HG02943 (cell line): ENCODE measurements around the gene CCDC102A.

Experiments
- ATAC-seq: cut with Tn5 transposase; IDR thresholded peaks from one replicate; pipeline ENCODE4 v1.9.1; 2021; ENCODE audit warnings: mild to moderate bottlenecking, low read depth, moderate library complexity; ENCODE audit not compliant: unreplicated experiment

CCDC102A gene

DNA sequence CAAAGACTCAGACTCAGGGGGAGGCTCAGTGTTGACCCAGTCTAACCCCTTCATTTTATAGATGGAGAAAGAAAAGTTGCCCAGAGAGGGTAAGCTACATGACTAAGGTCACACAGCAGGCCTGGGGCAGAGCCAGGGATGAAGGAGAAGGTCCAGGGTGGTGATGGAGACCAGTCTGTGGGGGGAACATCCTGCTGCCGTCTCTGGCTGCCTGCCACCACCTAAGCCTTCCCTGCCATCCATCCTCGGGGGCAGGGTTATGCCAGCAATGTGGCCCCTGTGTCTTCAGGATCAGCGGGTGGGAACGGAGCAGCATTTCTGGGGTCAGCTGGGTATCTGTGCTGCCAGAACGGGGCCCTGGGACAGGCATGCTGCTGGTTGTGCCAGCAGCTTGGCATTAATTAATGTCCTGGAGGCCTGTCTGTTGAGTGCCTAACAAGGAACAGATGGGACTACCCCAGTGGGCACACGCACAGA, 55.6 kb downstream of the CCDC102A start:
- no peak for ATAC-seq

DNA sequence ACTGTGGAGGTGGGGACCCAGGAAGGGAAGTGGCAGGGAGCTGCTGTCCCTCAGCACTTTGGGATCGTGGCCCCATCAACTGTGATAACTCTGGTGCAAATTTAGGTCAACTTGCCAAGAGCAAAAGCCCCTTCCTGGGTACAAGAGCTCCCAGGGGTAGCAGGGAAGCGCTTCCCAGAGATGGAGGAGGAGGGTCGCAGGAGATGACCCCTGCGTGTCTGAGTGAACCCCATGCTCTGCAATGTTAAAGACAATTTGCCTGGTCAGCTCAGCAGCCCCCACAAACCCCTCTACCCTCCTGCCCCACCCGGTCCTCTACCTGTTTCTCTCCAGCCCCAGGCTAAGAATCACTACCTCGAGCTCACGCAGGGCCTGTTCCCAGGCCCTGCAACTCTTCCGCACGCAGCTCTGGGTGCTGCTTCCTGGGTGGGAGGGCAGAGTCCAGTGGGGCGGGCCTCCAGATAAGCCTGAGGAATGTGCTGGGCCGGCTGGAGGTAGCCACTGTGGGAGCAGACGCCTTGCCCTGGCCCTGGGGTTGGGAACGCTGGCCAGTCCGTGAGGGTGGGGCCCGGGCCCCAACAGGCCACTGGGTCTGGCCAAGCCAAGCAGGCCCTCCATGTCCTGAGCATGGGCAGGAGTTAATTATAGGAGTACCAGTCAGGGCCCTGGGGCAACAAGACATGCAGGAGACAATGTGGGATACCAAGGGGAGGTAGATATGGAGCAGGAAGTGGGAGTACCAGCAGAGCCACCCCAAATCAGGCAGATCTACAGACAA, 56.2 kb downstream of the CCDC102A start:
- ATAC-seq, result no peak

DNA sequence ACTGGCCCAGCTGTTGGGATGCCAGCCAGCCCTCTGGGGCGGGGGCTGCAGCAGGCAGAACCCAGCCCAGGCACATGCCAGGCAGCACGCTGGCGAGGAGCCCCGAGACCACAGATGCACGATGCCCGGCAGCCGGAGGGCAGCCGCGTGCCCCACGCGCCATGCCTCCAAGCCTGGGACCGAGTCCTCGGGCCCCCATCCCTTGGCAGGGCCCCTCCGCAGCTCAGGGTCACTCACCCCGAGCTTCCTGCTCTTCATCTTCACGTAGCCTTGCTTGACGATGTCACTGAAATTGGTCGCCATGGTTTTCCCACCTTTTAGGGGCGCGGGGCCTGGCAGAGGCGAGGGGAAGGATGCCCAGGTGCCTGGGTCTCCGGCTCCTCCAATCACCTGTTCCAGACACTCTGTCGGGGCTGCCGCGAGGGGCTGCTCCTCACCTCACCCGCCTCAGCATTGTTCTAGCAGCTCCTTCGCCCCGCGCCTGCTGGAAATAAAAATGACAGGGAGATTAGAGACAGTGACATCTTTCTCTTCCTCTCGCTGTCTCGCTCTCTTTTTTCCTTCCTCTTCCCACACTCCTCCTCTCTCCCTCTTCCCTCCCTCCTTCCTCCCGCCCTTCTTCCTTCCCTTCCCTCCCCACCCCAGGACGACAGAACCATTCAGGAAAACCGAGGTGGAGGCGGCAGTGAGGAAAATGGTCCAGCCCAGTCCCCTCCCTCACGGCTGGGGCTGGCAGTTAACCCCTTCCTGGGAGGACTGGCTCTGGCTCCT, 57.0 kb downstream of the CCDC102A start:
- no peak for ATAC-seq

DNA sequence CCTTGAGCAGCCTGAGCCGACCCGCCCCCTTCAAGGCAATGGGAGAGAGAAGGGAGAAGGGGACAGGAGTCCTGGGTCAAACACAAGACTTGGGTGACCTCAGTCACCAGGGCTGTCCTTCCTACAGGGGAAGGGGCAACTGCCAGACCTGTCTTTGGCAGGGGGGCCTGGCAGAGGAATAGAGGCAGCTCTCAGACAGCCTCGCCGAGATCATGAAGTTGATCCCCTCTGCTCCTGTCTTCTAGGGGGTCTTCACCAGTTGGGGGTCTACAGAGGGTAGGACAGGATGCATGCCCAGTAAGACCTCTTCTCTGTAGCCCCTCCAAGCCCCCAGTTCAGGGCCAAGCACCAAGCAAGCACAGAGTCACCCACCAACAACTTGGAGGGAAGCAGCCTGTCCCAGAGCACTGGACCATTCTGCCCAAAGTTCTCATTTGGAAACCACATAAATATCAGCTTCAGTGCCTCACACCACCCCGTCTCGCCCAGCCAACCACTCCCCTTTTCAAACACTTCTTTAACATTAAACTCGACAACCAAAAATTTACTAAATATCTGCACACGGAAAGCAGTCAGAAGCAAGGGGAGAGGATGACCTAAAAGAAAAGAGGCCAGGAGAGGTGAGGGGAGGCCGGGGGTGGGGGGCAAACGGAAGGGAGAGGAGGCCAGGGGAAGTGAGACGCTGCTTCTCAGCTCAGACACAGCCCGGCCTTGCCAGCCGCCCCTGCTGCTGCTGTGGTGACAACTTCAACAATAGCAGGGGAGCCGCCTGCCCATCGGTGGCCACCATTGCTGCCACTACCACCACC, 57.8 kb downstream of the CCDC102A start:
- ATAC-seq, result no peak

DNA sequence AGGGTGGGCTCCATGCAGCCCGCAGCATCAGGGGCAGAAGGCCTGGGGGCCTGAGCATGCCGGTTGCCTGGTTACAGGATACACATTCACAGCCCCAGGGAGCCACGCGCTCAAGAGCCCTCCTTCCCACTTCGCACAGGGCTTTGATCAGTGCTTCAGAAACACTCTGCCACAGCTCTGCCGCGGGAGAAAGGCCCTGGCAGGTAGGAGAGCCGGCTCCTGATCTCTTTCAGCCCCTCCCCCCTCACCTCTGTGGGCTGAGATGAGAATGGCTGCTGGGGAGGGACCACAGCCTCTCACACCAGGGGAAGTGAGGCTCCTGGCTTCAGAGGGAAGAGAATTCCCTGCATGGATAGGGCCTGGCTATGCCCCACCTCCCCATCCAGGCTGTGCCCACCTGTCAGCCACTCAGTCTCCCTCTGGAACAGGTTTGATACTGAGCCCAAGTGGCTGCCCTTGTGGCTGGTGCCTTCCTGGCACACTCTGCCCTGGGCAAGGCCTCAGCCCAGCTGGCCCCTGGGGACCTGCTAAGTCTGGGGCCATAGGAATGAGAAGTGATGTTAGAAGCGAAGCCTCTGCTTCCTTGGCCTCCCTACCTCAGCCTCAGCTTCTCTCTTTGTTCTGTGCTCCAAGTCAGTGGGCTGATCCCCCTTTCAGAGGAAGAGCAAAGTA, 58.7 kb downstream of the CCDC102A start:
- ATAC-seq, result no peak

DNA sequence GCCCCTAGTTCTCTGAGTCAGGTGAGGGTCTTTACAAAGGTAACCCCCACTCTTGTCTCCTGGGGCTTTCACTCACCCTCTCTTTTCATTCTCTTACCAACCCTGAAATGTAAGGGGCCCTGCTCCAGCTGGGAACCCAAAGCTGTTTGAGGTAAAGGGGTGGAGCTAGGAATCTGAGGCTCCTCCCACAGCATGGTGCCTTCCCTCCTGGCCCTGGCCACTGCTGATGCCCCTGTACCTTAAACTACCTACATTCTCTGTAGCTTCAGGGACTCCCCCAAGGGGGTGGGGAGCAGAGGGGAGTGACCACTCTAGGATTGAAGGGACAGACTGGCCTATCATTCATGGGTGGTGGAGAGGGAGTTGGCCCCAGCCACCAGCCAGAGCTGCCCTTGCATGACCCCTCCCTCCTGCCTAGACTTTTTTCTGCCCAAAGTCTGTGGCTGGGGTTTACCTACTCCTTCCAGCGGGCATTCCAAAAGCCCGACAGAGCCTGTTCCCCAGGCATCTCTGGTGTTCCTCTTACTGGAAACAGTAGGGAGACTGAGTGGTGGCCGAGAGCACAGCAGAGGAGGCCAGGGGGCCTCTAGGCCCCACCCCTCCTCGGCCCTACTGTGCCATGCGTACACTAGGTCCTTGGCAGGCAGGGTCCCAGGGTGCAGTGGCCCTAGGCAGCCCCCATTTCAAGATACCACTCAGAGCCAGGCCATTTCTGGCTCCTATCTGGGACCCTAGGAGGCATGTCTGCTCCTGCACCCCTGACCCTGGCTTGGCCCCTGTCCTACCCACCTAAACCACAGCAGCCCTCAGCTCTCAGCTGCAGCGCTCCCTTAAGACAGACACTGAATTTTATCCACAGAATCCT, 59.6 kb downstream of the CCDC102A start:
- ATAC-seq, result no peak

DNA sequence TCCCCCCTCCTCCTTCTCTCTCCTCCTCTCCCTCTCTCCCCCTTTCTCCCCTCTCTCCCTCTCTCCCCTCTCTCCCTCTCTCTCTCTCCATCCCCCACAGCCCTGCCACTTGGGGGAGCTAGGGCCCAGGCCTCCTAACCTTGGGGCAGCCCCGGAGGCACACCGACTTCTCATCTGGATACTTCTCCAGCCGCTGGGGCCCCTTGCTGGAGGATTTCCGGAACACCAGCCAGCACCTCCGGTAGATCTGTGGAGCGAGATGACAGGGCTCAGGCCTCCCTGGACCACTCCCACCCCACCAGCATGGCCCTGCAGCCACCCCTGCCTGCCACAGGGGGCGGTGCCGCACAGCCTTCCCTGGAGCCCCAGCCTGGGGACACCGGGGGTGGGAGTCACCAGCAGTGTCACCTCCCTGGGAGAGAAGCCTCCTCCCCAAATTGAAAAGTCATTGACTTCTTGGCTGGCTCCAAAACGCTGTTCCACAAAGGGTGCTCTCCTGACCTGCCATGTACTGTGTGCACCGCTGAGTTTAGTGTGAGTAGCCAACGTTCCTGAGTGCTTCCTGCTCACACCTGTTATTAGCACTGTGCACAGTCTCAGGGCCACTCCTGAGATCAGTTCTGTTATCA, 60.5 kb downstream of the CCDC102A start:
- peak; percentile 62 for ATAC-seq

DNA sequence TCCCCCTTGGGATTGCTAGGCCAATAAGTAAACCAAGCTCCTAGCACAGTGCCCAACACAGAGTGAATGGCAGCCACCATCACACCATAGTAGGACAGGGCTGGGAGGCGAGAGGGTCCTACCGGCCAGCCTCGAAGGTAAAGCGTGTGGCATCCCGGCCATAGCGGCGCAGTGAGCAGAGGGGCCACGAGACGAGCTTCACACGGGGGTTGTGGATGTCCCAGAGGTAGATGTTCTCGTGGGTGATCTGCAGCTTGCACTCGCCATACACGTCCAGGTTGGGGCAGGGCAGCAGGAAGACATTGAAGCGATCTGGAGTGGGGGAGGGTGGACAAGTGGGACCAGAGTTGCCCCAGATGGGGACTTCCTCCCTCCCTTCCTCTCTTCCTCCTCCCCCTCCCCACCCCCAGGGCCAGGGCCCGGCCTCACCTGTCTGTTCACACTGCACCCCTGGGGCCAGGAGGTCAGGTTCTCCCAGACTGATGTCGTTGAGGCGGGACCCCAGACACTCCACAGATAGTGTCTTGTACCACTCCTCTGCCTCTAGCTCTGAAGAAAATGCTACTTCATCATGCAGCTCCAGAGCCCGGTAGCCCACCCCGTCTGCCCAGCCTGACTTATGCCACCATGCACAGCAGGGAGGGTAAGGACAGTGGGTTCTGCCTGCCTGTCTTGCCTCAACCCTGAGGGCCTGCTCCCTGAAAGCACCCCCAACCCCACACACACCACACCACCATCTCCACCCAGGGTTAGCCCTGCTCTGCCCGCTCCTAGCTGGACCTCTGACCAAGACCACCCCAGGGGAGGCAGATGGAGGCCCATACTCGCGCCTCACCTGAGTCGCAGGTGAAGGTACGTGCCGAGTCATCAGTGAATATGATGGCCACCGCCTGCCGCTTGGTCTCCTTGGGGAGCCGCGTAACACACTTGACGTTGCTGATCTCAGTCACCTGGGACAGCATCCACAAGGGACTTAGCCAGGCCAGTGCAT, 61.4 kb downstream of the CCDC102A start:
- no peak for ATAC-seq

DNA sequence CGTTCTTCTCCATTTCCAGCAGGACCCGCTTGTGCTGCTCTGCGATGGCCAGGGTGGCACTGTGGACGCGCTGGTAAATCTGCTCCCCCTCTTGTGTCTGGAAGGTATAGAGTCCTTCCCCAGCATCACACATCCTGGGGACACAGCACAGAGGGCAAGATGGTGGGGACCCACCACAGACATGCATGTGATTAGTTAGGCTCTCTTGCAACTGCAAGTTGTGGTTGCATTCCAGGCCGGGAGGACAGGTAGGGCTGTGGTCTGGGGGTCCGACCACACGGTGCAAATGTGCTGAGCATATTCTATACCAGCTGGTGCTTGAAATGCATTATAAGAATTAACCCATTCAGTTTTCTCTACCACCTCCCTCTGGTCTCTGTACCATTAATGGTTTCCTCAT, 62.5 kb downstream of the CCDC102A start:
- ATAC-seq, result no peak

DNA sequence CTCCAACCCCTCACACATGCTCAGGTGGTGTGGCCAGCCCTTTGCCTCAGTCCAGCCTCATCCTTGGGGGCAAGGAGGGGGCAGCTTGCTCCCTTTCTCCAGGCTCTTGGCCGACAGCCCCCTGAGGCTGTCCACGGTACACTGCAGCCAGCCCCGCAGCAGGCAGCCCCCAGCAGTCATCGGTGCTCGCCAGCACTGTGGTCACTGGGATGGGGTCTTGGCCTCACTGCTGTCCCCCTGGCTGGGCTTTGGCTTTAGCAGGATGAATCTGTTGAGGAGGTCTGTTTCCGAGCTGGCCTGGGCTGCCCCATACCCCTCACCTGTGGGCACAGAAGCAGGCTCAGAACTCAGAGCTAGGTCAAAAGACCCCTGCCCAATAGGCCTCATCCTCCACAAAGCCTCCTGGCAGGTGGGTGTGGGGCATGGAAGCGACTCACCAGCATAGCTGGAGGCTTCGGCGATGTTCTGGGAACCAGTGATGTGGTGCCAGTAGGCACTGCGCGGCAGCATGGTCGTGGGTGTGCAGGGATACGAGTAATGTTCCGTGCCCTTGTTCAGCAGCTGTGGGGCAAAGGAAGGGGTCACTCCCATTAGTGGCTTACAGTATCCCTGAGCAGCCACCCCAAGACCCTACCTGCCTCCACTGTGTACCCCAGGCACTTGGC, 63.1 kb downstream of the CCDC102A start:
- ATAC-seq, result no peak

DNA sequence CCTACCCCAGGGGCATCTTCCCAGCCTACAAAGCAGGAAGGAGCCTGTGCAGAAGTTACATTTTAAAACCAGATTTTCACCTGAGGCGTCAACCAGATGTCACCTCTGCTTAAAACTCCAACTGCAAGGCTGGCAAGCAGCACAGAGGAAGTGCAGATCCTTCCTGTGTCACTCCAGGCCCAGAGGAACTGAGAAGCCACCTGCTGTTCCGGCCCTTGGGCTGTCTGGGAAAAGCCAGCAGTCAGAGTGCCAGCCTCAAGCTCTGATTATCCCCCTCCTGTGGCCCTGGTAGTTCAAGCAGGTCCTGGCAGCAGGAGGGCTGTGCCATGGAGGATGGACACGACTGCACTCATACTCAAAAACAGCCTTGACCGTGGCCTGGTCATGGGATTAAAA, 63.7 kb downstream of the CCDC102A start:
- ATAC-seq, result no peak

DNA sequence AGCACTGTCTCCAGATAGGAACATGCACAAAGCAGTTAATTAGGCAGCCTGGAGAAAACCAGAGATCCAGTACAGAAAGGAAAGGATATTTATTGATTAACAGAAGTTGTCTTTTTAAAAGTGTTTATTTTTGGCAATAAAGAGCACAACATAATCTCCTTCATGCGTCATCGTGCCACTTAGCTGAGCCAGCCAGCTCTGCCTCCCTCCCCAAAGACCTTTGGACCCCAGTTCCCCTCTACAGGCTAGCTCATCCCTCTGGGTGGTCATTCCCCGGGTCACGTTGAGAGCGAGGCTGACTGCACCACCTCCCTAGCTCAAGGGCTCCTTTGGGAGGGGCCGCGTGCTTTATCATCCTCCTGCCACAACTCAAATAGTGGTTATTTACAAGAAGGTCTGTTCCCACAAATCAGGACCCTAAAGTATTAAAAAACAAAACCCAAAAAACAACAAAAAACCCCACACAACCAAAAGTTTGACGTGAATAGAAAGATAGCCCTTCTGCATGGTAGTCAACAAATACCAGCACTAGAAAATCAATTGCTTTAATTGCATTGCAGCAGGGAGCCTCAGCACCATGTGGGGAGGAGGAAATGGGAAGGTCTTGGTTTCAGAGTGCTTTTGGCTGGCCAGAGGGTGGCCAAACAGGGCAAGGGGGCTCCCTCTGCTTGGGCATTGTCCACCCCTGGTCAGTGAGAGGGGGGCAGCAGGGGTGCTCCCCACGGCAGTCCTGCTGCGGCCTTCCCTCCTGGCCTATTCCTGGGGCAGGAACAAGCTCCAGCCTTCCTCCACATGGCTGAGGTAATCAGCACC, 64.3 kb downstream of the CCDC102A start:
- no peak for ATAC-seq

DNA sequence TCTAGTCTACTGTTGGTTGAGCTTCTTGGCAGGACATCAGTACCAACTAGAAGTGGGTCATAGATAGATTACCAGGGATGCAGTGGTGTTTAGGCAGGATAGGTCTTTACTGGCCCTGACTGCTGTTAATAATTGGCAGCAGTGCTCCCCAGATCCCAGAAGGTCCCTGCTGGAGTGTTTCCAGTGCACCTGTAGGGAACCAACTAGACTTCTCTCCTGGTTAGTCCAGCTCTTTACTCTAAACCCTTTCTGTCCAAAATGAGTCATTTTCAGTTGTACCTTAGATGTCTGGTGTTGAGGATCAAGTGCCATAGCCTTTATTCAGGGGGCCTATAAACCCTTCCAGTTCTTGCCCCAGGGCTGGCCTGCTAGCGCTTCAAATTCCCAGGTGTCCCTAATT, 65.2 kb downstream of the CCDC102A start:
- ATAC-seq, result no peak

DNA sequence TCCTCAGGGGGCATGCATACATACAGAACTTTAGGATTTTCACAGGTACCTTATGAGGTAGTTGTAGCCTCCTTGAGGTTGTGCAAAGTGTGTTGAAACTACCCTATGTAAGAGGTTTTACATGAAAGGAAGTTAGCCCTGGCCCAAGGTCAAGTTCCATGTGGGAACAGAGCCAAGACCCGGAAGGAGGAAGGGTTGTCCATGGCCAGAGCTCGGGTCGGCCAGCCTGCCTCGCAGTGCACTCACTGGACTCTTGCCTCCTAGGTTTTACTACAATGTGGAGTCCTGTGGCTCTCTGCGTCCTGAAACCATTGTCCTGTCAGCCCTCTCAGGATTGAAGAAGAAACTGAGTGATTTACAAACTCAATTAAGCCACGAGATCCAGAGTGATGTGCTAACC, 65.7 kb downstream of the CCDC102A start:
- ATAC-seq, result no peak

DNA sequence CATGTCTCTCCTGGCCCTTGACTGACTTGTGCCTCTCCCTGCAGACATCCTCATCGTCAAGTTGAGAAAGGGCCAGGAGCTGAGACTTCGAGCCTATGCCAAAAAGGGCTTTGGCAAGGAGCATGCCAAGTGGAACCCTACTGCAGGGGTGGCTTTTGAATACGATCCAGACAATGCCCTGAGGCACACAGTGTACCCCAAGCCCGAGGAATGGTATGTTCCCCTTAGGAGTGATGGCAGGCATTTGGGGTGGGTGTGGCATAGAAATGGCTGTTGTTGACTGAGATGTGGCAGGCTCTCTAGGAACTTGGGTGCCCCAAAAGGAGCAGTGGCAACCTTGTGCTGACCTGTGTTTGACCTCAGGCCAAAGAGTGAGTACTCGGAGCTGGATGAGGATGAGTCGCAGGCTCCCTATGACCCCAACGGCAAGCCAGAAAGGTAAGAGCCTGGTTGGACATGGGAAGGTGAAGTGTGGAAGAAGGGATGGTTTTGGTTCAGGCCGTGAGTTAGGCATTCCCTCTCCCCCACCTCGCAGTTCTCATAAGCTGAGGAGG, 66.4 kb downstream of the CCDC102A start:
- ATAC-seq, result no peak

DNA sequence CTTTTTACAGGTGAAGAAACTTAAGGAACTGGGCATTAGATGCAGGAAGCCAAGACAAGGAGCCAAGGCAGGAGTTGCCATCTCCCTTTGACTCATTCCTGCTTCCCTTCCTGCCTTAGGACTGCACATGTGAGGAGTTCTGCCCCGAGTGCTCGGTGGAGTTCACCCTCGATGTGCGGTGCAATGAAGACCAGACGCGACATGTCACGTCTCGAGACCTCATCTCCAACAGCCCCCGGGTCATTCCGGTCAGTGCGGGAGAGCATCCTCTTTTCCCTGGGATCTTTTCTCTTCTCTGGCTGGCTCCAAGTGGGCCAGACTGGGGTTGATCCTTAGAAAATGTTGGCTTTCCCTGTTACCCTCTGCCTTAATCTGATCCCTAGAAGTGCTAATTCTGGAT, 67.3 kb downstream of the CCDC102A start:
- ATAC-seq, result no peak
